SKM-1 (cell line): ENCODE data around the gene WFDC1.

ENCODE experiments used
- DNase-seq: peaks from one replicate; lab custom pipeline; 2025; ENCODE audit not compliant: unreplicated experiment; lab: John Stamatoyannopoulos, UW

The WFDC1 gene

GRCh38 chr16:84350685-84351400 lies 56.2 kb downstream of the WFDC1 start:
- no peak for DNase-seq

GRCh38 chr16:84351630-84352029 lies 57.0 kb downstream of the WFDC1 start:
- DNase-seq, result no peak

GRCh38 chr16:84354306-84354705 lies 59.6 kb downstream of the WFDC1 start:
- DNase-seq, result no peak

DNA sequence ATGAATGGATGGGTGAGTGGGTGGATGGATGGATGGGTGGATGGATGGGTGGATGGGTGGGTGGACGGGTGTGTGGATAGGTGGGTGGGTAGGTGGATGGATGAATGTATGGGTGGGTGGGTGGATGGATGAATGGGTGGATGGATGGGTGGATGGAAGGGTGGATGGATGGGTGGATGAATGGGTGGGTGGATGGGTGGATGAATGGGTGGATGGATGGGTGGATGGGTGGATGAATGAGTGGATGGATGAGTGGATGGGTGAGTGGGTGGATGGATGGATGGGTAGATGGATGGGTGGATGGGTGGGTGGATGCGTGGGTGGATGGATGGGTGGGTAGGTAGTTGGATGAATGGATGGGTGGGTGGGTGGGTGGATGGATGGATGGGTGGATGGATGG lies 60.5 kb downstream of the WFDC1 start:
- no peak for DNase-seq

- DNase-seq, result no peak
Observed at GRCh38 chr16:84356176-84356575, 61.5 kb downstream of the WFDC1 start.

- no peak for DNase-seq
Observed at GRCh38 chr16:84356591-84357116, 62.0 kb downstream of the WFDC1 start.

GRCh38 chr16:84357191-84357651 lies 62.5 kb downstream of the WFDC1 start:
- DNase-seq, result peak; percentile 81

DNA sequence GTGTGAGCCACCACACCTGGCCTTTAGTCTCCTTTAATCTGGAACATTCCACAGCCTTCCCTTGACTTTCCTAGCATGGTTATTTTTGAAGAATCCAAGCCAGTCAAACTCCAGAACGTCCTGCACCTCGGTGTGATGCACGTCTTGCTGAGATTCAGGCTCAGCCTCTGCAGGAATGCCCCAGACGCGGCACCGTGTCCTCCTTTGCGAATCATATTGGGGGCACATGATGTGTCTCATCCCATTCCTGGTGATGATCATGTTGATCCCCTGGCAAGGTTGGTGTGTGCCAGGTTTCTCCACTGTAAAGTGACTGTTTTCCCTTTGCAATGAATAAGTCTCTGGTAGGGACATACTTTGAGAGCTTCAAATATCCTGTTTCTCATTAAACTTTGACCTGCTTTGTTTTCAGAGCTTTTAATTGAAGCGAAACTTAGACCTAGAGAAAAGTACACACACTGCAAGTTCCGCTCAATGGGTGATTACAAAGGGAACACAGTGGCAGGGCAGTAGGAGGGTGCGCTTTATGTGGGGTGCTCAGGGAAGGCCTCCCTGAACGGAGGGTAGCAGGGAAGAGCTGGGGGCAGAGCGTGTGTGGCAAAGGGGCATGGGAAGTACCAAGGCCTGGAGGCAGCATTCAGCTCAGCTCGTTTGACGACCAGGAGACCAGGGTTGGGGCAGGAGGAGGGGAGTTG lies 64.1 kb downstream of the WFDC1 start:
- no peak for DNase-seq

- no peak for DNase-seq
Observed at GRCh38 chr16:84359326-84359725, 64.6 kb downstream of the WFDC1 start.

- DNase-seq, result no peak
Observed at GRCh38 chr16:84360170-84360569, 65.5 kb downstream of the WFDC1 start.

DNA sequence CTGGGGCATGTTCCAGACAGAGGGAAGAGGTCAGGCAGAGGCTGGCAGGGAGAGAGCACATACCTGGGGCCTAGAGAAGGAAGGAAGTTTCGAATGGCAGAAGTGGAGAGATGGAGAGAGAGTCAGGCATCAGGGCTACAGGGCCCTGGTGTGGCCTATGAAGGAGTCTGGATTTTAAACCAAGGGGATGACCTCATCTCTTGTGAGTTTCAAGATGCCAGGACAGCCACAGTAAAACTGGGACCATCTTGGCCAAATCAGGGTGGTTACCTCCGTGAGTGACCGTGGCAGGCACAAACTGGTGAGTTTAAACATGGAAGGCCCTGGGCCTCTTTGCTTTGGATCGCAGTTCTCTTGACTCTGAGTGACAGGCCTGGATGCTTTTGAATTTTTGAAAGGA lies 66.1 kb downstream of the WFDC1 start:
- DNase-seq, result no peak

GRCh38 chr16:84361546-84361945 lies 66.9 kb downstream of the WFDC1 start:
- no peak for DNase-seq

- DNase-seq, result no peak
Observed at GRCh38 chr16:84362471-84362941, 67.8 kb downstream of the WFDC1 start.

- no peak for DNase-seq
Observed at GRCh38 chr16:84366208-84366607, 71.5 kb downstream of the WFDC1 start.

GRCh38 chr16:84367297-84367680 lies 72.6 kb downstream of the WFDC1 start:
- no peak for DNase-seq

GRCh38 chr16:84367750-84368307 lies 73.2 kb downstream of the WFDC1 start:
- no peak for DNase-seq

GRCh38 chr16:84368308-84368996 lies 73.8 kb downstream of the WFDC1 start, which contains the start of gene ATP2C2:
ATP2C2 (plus strand) TSS chr16:84368538; CDS start chr16:84368616, 78 bp downstream.
- no peak for DNase-seq

- DNase-seq, result no peak
Observed at GRCh38 chr16:84369105-84369504, 74.4 kb downstream of the WFDC1 start.

- DNase-seq, result no peak
Observed at GRCh38 chr16:84369938-84370627, 75.4 kb downstream of the WFDC1 start.

GRCh38 chr16:84370723-84371552 lies 76.3 kb downstream of the WFDC1 start:
- no peak for DNase-seq
